ENCODE measurements around the gene USP34.

- TF ChIP-seq EZH2 (IDR thresholded peaks at IDR 0.05) (no peak), POLR2AphosphoS5 (IDR thresholded peaks at IDR 0.05; ENCODE audit: borderline replicate concordance, low read depth, low read length) (no peak)
Measured at GRCh38 chr2:61493523-61493942, 22.6 kb upstream of the USP34 start.
